AG04449 (cell line): ENCODE results near the gene CRYL1.

Experiments used
- CTCF ChIA-PET: fragments of 350-600 bp; formaldehyde crosslinking; extraction: SDS; loops from one replicate; lab custom pipeline; 2021; ENCODE audit warnings: antibody characterized with exemption; lab: Yijun Ruan, JAX
- POLR2A ChIA-PET: fragments of 400-600, 350-600 bp; formaldehyde crosslinking; extraction: SDS; loops from one replicate; lab custom pipeline; 2020; ENCODE audit warnings: antibody characterized with exemption, inconsistent platforms; lab: Yijun Ruan, JAX
- DNase-seq: peaks from one replicate; pipeline ENCODE4 v3.0.0-alpha.2; 2010; ENCODE audit warnings: low read depth, low spot score
- H3K4me3 ChIP-seq: 2 replicates; pipeline ENCODE4 v1.5.1; 2011; ENCODE audit warnings: low read depth, mild to moderate bottlenecking, control low read depth, low read length
- CTCF ChIP-seq: IDR thresholded peaks from one replicate; pipeline ENCODE4 v1.5.1; 2011; ENCODE audit warnings: mild to moderate bottlenecking, moderate library complexity, low read length, control low read depth, inconsistent platforms; ENCODE audit not compliant: insufficient read depth; ENCODE audit errors: missing control alignments

Gene CRYL1

DNA sequence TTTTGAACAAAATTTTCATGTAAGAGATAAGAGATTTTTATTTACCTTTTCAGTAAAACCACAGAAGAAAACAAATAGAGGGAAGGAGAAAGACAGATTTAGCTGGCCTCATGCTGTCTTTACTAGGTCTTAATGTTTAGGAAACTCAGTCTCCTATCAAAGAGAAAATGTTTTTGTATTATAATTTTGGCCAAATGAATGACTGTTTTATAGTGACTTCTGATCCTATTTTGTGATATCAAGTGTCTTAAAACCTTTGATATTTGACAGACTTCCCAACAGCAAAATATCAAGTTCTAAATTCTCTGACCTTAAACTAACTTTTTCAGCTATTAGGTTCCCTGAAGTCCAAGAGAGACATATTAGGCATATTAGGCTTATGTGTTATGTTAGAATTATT lies 27.0 kb downstream of the CRYL1 start:
- ChIA-PET CTCF (interaction anchor here (1.1 to 3.6 kb wide), 5 partner anchors 17 to 426 kb away, joined by 3 to 17 read pairs (median 3); no protein-coding TSS in a partner anchor), POLR2A (no interaction called here)
- DNase-seq = no peak
- TF ChIP-seq CTCF = no peak
- no peak overlapping the region for H3K4me3 ChIP-seq

GRCh38 chr13:20498129-20498528 lies 27.5 kb downstream of the CRYL1 start:
- CTCF ChIA-PET = interaction anchor here (1.3 to 3.6 kb wide), 3 partner anchors 18 to 331 kb away, joined by 3 to 17 read pairs (median 3); no protein-coding TSS in a partner anchor

GRCh38 chr13:20497006-20497775 lies 28.5 kb downstream of the CRYL1 start:
- H3K4me3 ChIP-seq = no peak overlapping the region
- CTCF ChIA-PET = interaction anchor here (0.8 to 7.6 kb wide), 9 partner anchors 8 to 429 kb away, joined by 3 to 126 read pairs (median 19); no protein-coding TSS in a partner anchor
- POLR2A ChIA-PET = no interaction called here
- no peak for DNase-seq
- TF ChIP-seq CTCF = no peak

More at GRCh38 chr13:20498129-20498528, 27.5 kb downstream of the CRYL1 start:
- POLR2A ChIA-PET = no interaction called here
- DNase-seq = no peak
- TF ChIP-seq CTCF = no peak
- H3K4me3 ChIP-seq = no peak overlapping the region

- POLR2A ChIA-PET = no interaction called here
- H3K4me3 ChIP-seq = peak overlapping the region; percentile 4; the same call in 1 of the 2 replicates
- CTCF ChIA-PET = interaction anchor here (0.8 to 7.6 kb wide), 47 partner anchors 9 to 461 kb away, joined by 3 to 126 read pairs (median 4); partner anchors contain the start of gene IL17D
- DNase-seq = peak; percentile 24
- TF ChIP-seq CTCF = peak; percentile 75
Observed at GRCh38 chr13:20495087-20496023, 30.3 kb downstream of the CRYL1 start.

- ChIA-PET CTCF (interaction anchor here (0.8 to 7.6 kb wide), 43 partner anchors 9 to 461 kb away, joined by 3 to 126 read pairs (median 4); partner anchors contain the start of gene IL17D), POLR2A (no interaction called here)
- no peak for DNase-seq
- H3K4me3 ChIP-seq = no peak overlapping the region
- TF ChIP-seq CTCF = no peak
Observed at GRCh38 chr13:20494656-20495055, 31.0 kb downstream of the CRYL1 start.
